ENCODE results near the gene TBC1D22A. TPM values are rescaled to one million over a fixed set of nuclear protein-coding genes. Genes with fewer than 3 reads are reported as not detected.

The TBC1D22A gene
- total and polyA plus RNA-seq, 4 experiments from 2014 or later, result 20.6 to 49.2 (median 36.7) TPM

DNA sequence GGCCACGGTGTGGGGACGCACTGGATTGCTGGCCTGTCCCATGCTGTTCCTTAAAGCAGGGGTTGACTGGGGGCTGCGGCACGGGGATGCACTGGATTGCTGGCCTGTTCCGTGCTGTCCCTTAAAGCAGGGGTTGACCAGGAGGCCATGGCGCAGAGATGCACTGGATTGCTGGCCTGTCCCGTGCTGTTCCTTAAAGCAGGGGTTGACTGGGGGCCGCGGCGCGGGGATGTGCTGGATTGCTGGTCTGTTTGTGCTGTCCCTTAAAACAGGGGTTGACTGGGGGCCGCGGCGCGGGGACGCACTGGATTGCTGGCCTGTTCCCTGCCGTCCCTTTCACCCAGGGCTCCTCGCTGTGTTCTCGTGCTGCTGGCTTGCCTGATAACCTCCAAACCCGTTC, 383.4 kb downstream of the TBC1D22A start:
- ChIA-PET CTCF (ENCODE audit: partially characterized antibody) (no interaction called here), POLR2A (ENCODE audit: partially characterized antibody) (no interaction called here)
- no peaks in the 10 kb centered on the region for H3K9me3 Mint-ChIP-seq
- no peaks in the 10 kb centered on the region for H3K4me1 Mint-ChIP-seq
- DNase-seq, result no peak
- H3K27me3 Mint-ChIP-seq, result no peaks in the 10 kb centered on the region
- intact Hi-C loops (cut with micrococcal nuclease), result no loop called here
- Histone ChIP-seq H3K4me3 (ENCODE audit: low read length in 2 of 2) (no peak overlapping the region), H3K4me1 (ENCODE audit: insufficient read depth, low read length) (no peaks in the 10 kb centered on the region), H3K27ac (ENCODE audit: low read depth, low read length) (no peak overlapping the region), H3K27me3 (ENCODE audit: insufficient read depth, low read length) (no peaks in the 10 kb centered on the region), H3K36me3 (ENCODE audit: insufficient read depth, low read length) (peaks cover 6% of the 10 kb centered on the region), H3K9me3 (ENCODE audit: control insufficient read depth in 1 of 2, low read length in 2 of 2) (no peaks in the 10 kb centered on the region)
- no peak overlapping the region for H3K27ac Mint-ChIP-seq
- H3K4me3 Mint-ChIP-seq, result no peak overlapping the region
- peaks cover 0 to 4% of the 10 kb centered on the region in 2 donors for H3K36me3 Mint-ChIP-seq

DNA sequence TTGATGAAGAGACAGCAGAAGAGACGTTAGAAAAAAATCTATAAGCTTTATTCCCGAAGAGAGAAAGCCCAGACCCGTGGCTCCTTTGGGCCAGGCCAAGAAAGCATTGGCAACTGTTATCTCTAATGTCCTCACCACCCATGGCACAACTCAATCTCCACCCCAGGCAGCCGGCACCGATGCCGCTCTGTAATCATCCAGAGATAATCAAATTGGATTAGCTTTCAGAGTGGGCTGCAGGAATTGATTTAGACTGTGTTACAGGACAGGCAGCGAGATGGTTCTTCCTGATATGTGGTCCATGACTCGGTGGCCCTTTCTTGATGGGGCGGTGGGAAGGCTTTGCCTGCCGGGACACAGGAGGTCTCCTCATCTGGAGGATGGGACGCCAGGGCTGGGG, 383.9 kb downstream of the TBC1D22A start:
- Histone ChIP-seq H3K9me3 (ENCODE audit: control insufficient read depth in 1 of 2, low read length in 2 of 2) (no peaks in the 10 kb centered on the region), H3K36me3 (ENCODE audit: insufficient read depth, low read length) (peaks cover 6% of the 10 kb centered on the region), H3K27me3 (ENCODE audit: insufficient read depth, low read length) (no peaks in the 10 kb centered on the region), H3K4me3 (ENCODE audit: low read length in 2 of 2) (no peak overlapping the region), H3K4me1 (ENCODE audit: insufficient read depth, low read length) (no peaks in the 10 kb centered on the region), H3K27ac (ENCODE audit: low read depth, low read length) (no peak overlapping the region)
- Mint-ChIP-seq H3K27me3 (no peaks in the 10 kb centered on the region), H3K4me1 (no peaks in the 10 kb centered on the region), H3K4me3 (no peak overlapping the region), H3K36me3 (peaks cover 0 to 7% of the 10 kb centered on the region in 2 donors), H3K9me3 (no peaks in the 10 kb centered on the region), H3K27ac (no peak overlapping the region)
- ChIA-PET POLR2A (ENCODE audit: partially characterized antibody) (no interaction called here), CTCF (ENCODE audit: partially characterized antibody) (no interaction called here)
- no peak for DNase-seq
- intact Hi-C loops (cut with micrococcal nuclease), result no loop called here

DNA sequence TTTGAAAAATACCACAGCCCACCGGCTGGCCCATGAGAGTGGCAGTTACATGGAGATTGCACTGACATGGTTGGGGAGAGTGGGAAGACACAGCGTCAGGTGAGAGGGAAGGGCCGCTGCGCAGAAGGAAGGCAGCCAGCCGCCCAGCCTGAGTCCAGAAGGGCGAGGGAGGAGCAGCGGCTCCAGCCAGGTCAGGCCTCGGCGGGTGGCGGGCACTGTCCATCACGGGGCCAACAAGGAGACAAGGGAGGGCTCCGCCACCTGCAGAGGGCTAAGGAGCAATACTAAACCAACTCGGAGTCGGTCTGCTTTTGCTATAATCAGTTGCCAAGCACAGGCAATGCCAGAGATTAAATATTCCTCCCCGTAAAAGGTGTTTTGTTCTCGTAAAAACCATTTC, 384.5 kb downstream of the TBC1D22A start:
- ChIA-PET POLR2A (ENCODE audit: partially characterized antibody) (no interaction called here), CTCF (ENCODE audit: partially characterized antibody) (no interaction called here)
- H3K27me3 Mint-ChIP-seq, result no peaks in the 10 kb centered on the region
- Histone ChIP-seq H3K27ac (ENCODE audit: low read depth, low read length) (no peak overlapping the region), H3K36me3 (ENCODE audit: insufficient read depth, low read length) (peaks cover 6% of the 10 kb centered on the region), H3K27me3 (ENCODE audit: insufficient read depth, low read length) (no peaks in the 10 kb centered on the region), H3K4me1 (ENCODE audit: insufficient read depth, low read length) (no peaks in the 10 kb centered on the region), H3K4me3 (ENCODE audit: low read length in 2 of 2) (no peak overlapping the region), H3K9me3 (ENCODE audit: control insufficient read depth in 1 of 2, low read length in 2 of 2) (no peaks in the 10 kb centered on the region)
- no peak for DNase-seq
- H3K36me3 Mint-ChIP-seq, result peaks cover 0 to 10% of the 10 kb centered on the region in 2 donors
- H3K27ac Mint-ChIP-seq, result no peak overlapping the region
- H3K4me3 Mint-ChIP-seq, result no peak overlapping the region
- no peaks in the 10 kb centered on the region for H3K9me3 Mint-ChIP-seq
- no peaks in the 10 kb centered on the region for H3K4me1 Mint-ChIP-seq
- intact Hi-C loops (cut with micrococcal nuclease), result no loop called here

DNA sequence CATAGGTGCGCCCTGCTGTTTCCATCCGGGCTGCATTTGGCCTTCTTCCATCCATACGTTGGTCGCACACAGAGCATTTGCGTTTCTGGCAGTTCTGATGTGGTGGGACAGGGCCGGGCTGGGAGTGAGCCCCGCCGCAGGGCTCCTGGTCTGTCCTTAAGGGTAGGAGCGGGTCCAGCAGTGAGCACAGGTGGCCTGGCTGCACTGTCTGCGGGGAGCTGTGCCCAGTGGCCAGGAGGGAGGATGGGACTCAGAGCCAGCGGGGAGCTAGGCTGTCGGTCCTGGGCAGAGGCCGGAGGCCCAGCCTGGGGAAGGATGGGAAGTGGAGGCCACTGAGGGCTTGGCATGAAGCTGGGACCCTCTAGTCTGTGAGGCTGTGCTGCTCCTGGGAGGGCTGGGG, 385.1 kb downstream of the TBC1D22A start:
- intact Hi-C loops (cut with micrococcal nuclease), result no loop called here
- Histone ChIP-seq H3K27ac (ENCODE audit: low read depth, low read length) (no peak overlapping the region), H3K4me3 (ENCODE audit: low read length in 2 of 2) (no peak overlapping the region), H3K9me3 (ENCODE audit: control insufficient read depth in 1 of 2, low read length in 2 of 2) (no peaks in the 10 kb centered on the region), H3K36me3 (ENCODE audit: insufficient read depth, low read length) (peaks cover 6% of the 10 kb centered on the region), H3K27me3 (ENCODE audit: insufficient read depth, low read length) (no peaks in the 10 kb centered on the region), H3K4me1 (ENCODE audit: insufficient read depth, low read length) (no peaks in the 10 kb centered on the region)
- ChIA-PET CTCF (ENCODE audit: partially characterized antibody) (no interaction called here), POLR2A (ENCODE audit: partially characterized antibody) (no interaction called here)
- Mint-ChIP-seq H3K27me3 (no peaks in the 10 kb centered on the region), H3K4me1 (no peaks in the 10 kb centered on the region), H3K4me3 (no peak overlapping the region), H3K27ac (no peak overlapping the region), H3K36me3 (peaks cover 0 to 15% of the 10 kb centered on the region in 2 donors), H3K9me3 (no peaks in the 10 kb centered on the region)
- no peak for DNase-seq

DNA sequence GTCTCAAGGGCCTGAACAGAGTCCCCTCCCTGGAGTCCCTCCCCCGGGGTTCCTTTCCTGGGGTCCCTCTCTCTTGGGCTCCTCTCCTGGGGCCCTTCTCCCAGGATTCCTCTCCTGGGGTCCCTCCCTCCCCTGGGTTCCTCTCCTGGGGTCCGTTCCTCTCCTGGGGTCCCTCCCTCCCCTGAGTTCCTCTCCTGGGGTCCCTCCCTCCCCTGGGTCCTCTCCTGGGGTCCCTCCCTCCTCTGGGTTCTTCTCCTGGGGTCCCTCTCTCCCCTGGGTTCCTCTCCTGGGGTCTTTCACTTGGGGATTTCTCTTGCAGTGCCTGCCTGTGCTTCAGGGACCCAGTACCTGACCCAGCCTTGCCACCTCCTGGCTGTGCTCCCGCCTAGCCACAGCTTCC, 386.1 kb downstream of the TBC1D22A start:
- H3K4me1 Mint-ChIP-seq, result peaks cover 0 to under 1% (median 0%) of the 10 kb centered on the region in 4 donors
- Histone ChIP-seq H3K36me3 (ENCODE audit: insufficient read depth, low read length) (peaks cover 1% of the 10 kb centered on the region), H3K27ac (ENCODE audit: low read depth, low read length) (no peak overlapping the region), H3K9me3 (ENCODE audit: control insufficient read depth in 1 of 2, low read length in 2 of 2) (no peaks in the 10 kb centered on the region), H3K4me1 (ENCODE audit: insufficient read depth, low read length) (no peaks in the 10 kb centered on the region), H3K4me3 (ENCODE audit: low read length in 2 of 2) (no peak overlapping the region), H3K27me3 (ENCODE audit: insufficient read depth, low read length) (no peaks in the 10 kb centered on the region)
- peak overlapping the region in 1 of 7 donors; percentile 68 for H3K27ac Mint-ChIP-seq
- peaks cover 0 to 18% of the 10 kb centered on the region in 2 donors for H3K36me3 Mint-ChIP-seq
- intact Hi-C loops (cut with micrococcal nuclease), result no loop called here
- CTCF ChIA-PET (ENCODE audit: partially characterized antibody), result no interaction called here
- POLR2A ChIA-PET (ENCODE audit: partially characterized antibody), result no interaction called here
- H3K27me3 Mint-ChIP-seq, result no peaks in the 10 kb centered on the region
- H3K4me3 Mint-ChIP-seq, result no peak overlapping the region
- peaks cover 0 to 1% (median 0%) of the 10 kb centered on the region in 8 donors for H3K9me3 Mint-ChIP-seq
- no peak for DNase-seq

DNA sequence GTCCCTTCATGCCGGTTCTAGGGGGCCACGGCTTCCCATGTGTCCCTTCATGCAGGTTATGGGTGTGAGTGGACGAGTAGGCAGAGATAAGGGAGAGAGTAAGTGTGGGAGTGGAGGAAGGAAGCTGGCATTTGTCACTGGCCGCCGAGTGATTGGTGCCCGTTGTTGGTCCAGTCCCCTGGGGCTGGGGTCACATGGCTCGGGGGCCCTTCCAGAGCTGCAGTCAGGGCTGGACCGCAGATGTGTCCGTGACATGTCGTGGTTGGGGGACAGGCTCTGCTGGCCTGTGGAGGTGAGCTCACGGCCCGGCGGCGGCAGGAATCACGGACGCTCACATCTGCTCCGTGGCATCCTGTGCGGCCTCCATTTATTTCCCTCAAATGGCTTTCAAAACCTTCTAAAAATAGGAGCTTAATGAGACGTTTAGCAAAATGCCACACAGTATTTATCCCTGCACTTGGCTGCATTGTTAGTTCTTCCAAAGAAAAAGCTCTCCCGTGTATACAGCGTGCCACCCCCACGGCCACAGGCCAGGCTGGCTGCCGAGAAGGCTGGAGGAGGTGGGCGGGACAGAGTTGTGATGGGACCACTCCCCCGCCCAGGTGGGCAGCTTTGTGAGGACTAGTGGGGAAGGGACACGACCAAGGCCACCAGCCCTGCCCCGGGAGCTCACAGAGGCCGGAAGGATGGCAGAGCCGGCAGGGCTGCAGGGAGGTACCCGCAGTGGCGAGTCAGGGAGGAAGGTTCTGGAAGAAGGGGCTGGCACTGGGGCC, 386.7 kb downstream of the TBC1D22A start:
- Histone ChIP-seq H3K4me3 (ENCODE audit: low read length in 2 of 2) (no peak overlapping the region), H3K4me1 (ENCODE audit: insufficient read depth, low read length) (no peaks in the 10 kb centered on the region), H3K36me3 (ENCODE audit: insufficient read depth, low read length) (no peaks in the 10 kb centered on the region), H3K27me3 (ENCODE audit: insufficient read depth, low read length) (no peaks in the 10 kb centered on the region), H3K9me3 (ENCODE audit: control insufficient read depth in 1 of 2, low read length in 2 of 2) (no peaks in the 10 kb centered on the region), H3K27ac (ENCODE audit: low read depth, low read length) (no peak overlapping the region)
- ChIA-PET CTCF (ENCODE audit: partially characterized antibody) (no interaction called here), POLR2A (ENCODE audit: partially characterized antibody) (no interaction called here)
- H3K9me3 Mint-ChIP-seq, result peaks cover 0 to 1% (median 0%) of the 10 kb centered on the region in 8 donors
- DNase-seq, result no peak
- H3K36me3 Mint-ChIP-seq, result peaks cover 0 to 18% of the 10 kb centered on the region in 2 donors
- H3K4me1 Mint-ChIP-seq, result peaks cover 0 to 2% (median 0%) of the 10 kb centered on the region in 4 donors
- intact Hi-C loops (cut with micrococcal nuclease), result no loop called here
- H3K27me3 Mint-ChIP-seq, result no peaks in the 10 kb centered on the region
- no peak overlapping the region for H3K4me3 Mint-ChIP-seq
- peak overlapping the region in 1 of 7 donors; percentile 25 for H3K27ac Mint-ChIP-seq

DNA sequence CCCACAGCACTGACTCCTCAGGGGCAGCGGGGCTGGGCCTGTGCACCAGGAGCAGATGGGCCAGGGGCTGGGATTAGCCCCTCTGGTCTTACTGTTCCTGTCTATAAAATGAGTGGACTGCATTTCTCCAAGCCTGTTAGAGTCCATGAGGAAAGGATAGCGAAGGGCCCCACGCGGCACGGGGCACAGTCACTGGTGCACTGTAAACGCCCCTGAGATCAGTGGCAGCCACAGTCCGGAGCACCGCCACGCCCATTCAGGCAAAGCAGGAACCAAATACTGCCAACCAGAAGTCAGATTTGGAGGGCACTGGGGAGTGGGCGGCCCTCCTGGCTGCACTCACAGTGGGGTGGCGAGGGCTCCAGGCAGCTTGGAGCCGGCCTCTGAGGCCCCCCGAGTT, 387.5 kb downstream of the TBC1D22A start:
- no peaks in the 10 kb centered on the region for H3K9me3 ChIP-seq (ENCODE audit: control insufficient read depth in 1 of 2, low read length in 2 of 2)
- H3K4me3 ChIP-seq (ENCODE audit: low read length in 2 of 2), result no peak overlapping the region
- Mint-ChIP-seq H3K4me3 (no peak overlapping the region), H3K36me3 (peaks cover 0 to 18% of the 10 kb centered on the region in 2 donors), H3K9me3 (peaks cover 0 to 1% (median 0%) of the 10 kb centered on the region in 8 donors), H3K27me3 (no peaks in the 10 kb centered on the region), H3K4me1 (peaks cover 0 to 2% (median 0%) of the 10 kb centered on the region in 4 donors), H3K27ac (no peak overlapping the region)
- DNase-seq, result no peak
- ChIA-PET POLR2A (ENCODE audit: partially characterized antibody) (no interaction called here), CTCF (ENCODE audit: partially characterized antibody) (no interaction called here)
- no peaks in the 10 kb centered on the region for H3K27me3 ChIP-seq (ENCODE audit: insufficient read depth, low read length)
- no peak overlapping the region for H3K27ac ChIP-seq (ENCODE audit: low read depth, low read length)
- no peaks in the 10 kb centered on the region for H3K36me3 ChIP-seq (ENCODE audit: insufficient read depth, low read length)
- intact Hi-C loops (cut with micrococcal nuclease), result no loop called here
- no peaks in the 10 kb centered on the region for H3K4me1 ChIP-seq (ENCODE audit: insufficient read depth, low read length)

Data from CD4-positive, alpha-beta memory T cell (primary cell).